Hepatocyte (in vitro differentiated cells): ENCODE measurements around the gene AXDND1. TPM values are rescaled to one million over a fixed set of nuclear protein-coding genes. Genes with fewer than 3 reads are reported as not detected.

Source experiments
- DNase-seq: peaks from one replicate; pipeline ENCODE4 v3.0.0-alpha.2; 2016; ENCODE audit warnings: low spot score
- H2AFZ ChIP-seq: fragments of 200-600 bp; sonication (generic); 2 replicates; pipeline ENCODE4 v1.6.0; 2016; ENCODE audit warnings: antibody characterized with exemption, mild to moderate bottlenecking
- H3K27ac ChIP-seq: fragments of 200-600 bp; sonication (generic); 2 replicates; pipeline ENCODE4 v1.5.1; 2016; ENCODE audit warnings: mild to moderate bottlenecking
- H3K27me3 ChIP-seq: fragments of 200-600 bp; sonication (generic); 2 replicates; pipeline ENCODE4 v1.6.1; 2016
- H3K36me3 ChIP-seq: fragments of 200-600 bp; sonication (generic); replicated peaks from 2 replicates; pipeline ENCODE4 v1.5.1; 2016; ENCODE audit warnings: low read depth; ENCODE audit not compliant: insufficient read depth
- H3K4me1 ChIP-seq: fragments of 200-600 bp; sonication (generic); 2 replicates; pipeline ENCODE4 v1.5.1; 2016; ENCODE audit warnings: mild to moderate bottlenecking, moderate library complexity; ENCODE audit not compliant: insufficient read depth
- H3K4me2 ChIP-seq: fragments of 200-600 bp; sonication (generic); 2 replicates; pipeline ENCODE4 v1.6.0; 2016
- H3K4me3 ChIP-seq: fragments of 200-600 bp; sonication (generic); 2 replicates; pipeline ENCODE4 v1.5.1; 2016; ENCODE audit warnings: mild to moderate bottlenecking
- H3K79me2 ChIP-seq: fragments of 200-600 bp; sonication (generic); 2 replicates; pipeline ENCODE4 v1.6.0; 2017; ENCODE audit warnings: mild to moderate bottlenecking
- H3K9me2 ChIP-seq: fragments of 200-600 bp; sonication (generic); replicated peaks from 2 replicates; pipeline ENCODE4 v1.6.0; 2017; ENCODE audit warnings: mild to moderate bottlenecking; ENCODE audit not compliant: insufficient read depth
- H3K9me3 ChIP-seq: fragments of 200-600 bp; sonication (generic); 2 replicates; pipeline ENCODE4 v1.5.1; 2016; ENCODE audit warnings: low read depth, mild to moderate bottlenecking
- H4K20me1 ChIP-seq: fragments of 200-600 bp; sonication (generic); 2 replicates; pipeline ENCODE4 v1.6.0; 2016; ENCODE audit warnings: mild to moderate bottlenecking; ENCODE audit not compliant: insufficient read depth, poor library complexity, severe bottlenecking
- CTCF ChIP-seq: fragments of 200-600 bp; sonication (generic); IDR thresholded peaks from 2 replicates; pipeline ENCODE4 v1.5.1; 2016; ENCODE audit warnings: antibody characterized with exemption, mild to moderate bottlenecking; ENCODE audit not compliant: poor library complexity
- EZH2 ChIP-seq: fragments of 200-600 bp; sonication (generic); IDR thresholded peaks from 2 replicates; pipeline ENCODE4 v1.6.1; 2016; ENCODE audit warnings: antibody characterized with exemption, mild to moderate bottlenecking, borderline replicate concordance
- EZH2phosphoT487 ChIP-seq: fragments of 200-600 bp; sonication (generic); IDR thresholded peaks from one replicate; pipeline ENCODE4 v1.6.1; 2018; ENCODE audit warnings: antibody characterized with exemption, mild to moderate bottlenecking, low read depth, moderate library complexity; ENCODE audit not compliant: unreplicated experiment, severe bottlenecking
- WGBS: methylation state at CpG from one replicate; pipeline ENCODE4 v1.1.6; 2016; ENCODE audit warnings: low lambda C conversion rate; ENCODE audit errors: missing lambda C conversion rate; 5-methylcytosine and 5-hydroxymethylcytosine counted together
- polyA plus RNA-seq: library from polyadenylated mRNA; unstranded; fragments of >200 nt; fragmentation: Nextera tagmentation; extraction: Ambion mirVana; gene quantifications from 2 replicates; pipeline ENCODE4 v1.2.1, GENCODE V29; 2016
- total RNA-seq: library from RNA; depleted of rRNA; stranded (reverse); fragments of >200 nt; gene quantifications from 2 replicates; pipeline ENCODE4 v1.2.3, GENCODE V29; 2014

Gene AXDND1
- total and polyA plus RNA-seq, 2 experiments from 2014 or later = 0.13 to 0.27 TPM

- DNase-seq = no peak
- no peaks in the 10 kb centered on the region for H3K9me2 ChIP-seq
- no peaks in the 10 kb centered on the region for H3K36me3 ChIP-seq
- no peaks in the 10 kb centered on the region for H4K20me1 ChIP-seq
- no peaks in the 10 kb centered on the region for H3K27me3 ChIP-seq
- H2AFZ ChIP-seq = no peak overlapping the region
- no peaks in the 10 kb centered on the region for H3K9me3 ChIP-seq
- no peak overlapping the region for H3K4me3 ChIP-seq
- no peaks in the 10 kb centered on the region for H3K79me2 ChIP-seq
- no peak overlapping the region for H3K27ac ChIP-seq
- H3K4me1 ChIP-seq = no peaks in the 10 kb centered on the region
- H3K4me2 ChIP-seq = no peak overlapping the region
- TF ChIP-seq EZH2 = no peak
- no peak for TF ChIP-seq CTCF
- TF ChIP-seq EZH2phosphoT487 = no peak
Observed at GRCh38 chr1:179554427-179554826, 188.7 kb downstream of the AXDND1 start.

- Histone ChIP-seq H3K27me3 (no peaks in the 10 kb centered on the region), H3K27ac (no peak overlapping the region), H3K36me3 (no peaks in the 10 kb centered on the region), H3K79me2 (no peaks in the 10 kb centered on the region), H2AFZ (no peak overlapping the region), H3K4me2 (no peak overlapping the region), H3K4me3 (no peak overlapping the region), H3K9me2 (no peaks in the 10 kb centered on the region), H3K9me3 (no peaks in the 10 kb centered on the region), H4K20me1 (no peaks in the 10 kb centered on the region), H3K4me1 (no peaks in the 10 kb centered on the region)
- 87% methylated on average over 1 of the region's 1 CpG for WGBS
- TF ChIP-seq CTCF (no peak), EZH2phosphoT487 (no peak), EZH2 (no peak)
- no peak for DNase-seq
Observed at GRCh38 chr1:179558078-179558477, 192.3 kb downstream of the AXDND1 start.

GRCh38 chr1:179575497-179576314 is 209.9 kb downstream of the AXDND1 start, which contains the start of gene NPHS2:
TSS of gene NPHS2 (minus strand) at chr1:179575948. CDS start at chr1:179575864, 84 bp downstream.
- TF ChIP-seq EZH2phosphoT487 (no peak), EZH2 (peak; percentile 79)
- no peak for DNase-seq
- Histone ChIP-seq H3K4me1 (no peaks in the 10 kb centered on the region), H2AFZ (no peak within 1 kb of the TSS), H3K79me2 (no peaks in the 10 kb centered on the region), H3K9me3 (no peaks in the 10 kb centered on the region), H3K4me3 (no peak within 1 kb of the TSS), H3K4me2 (peak within 1 kb of the TSS; percentile 84), H4K20me1 (no peaks in the 10 kb centered on the region), H3K9me2 (no peaks in the 10 kb centered on the region), H3K27ac (no peak within 1 kb of the TSS), H3K27me3 (peaks cover 57% of the 10 kb centered on the region), H3K36me3 (no peaks in the 10 kb centered on the region)
- 7% methylated on average over 65 of the region's 77 CpGs for WGBS

GRCh38 chr1:179576509-179576908 is 210.7 kb downstream of the AXDND1 start:
- no peak for DNase-seq
- no peak for TF ChIP-seq CTCF
- no peak for TF ChIP-seq EZH2
- no peak for TF ChIP-seq EZH2phosphoT487
- Histone ChIP-seq H3K9me3 (no peaks in the 10 kb centered on the region), H3K4me1 (no peaks in the 10 kb centered on the region), H3K27ac (no peak overlapping the region), H3K79me2 (no peaks in the 10 kb centered on the region), H4K20me1 (no peaks in the 10 kb centered on the region), H3K4me2 (no peak overlapping the region), H3K27me3 (peaks cover 57% of the 10 kb centered on the region), H3K4me3 (no peak overlapping the region), H2AFZ (no peak overlapping the region), H3K36me3 (no peaks in the 10 kb centered on the region), H3K9me2 (no peaks in the 10 kb centered on the region)
- 65% methylated on average over 5 of the region's 5 CpGs for WGBS
